Putamen (tissue), 1 donor: ENCODE results near the gene VMA21.

Source experiments
- DNase-seq: peaks from one replicate; pipeline ENCODE4 v3.0.0-alpha.2; 2016; ENCODE audit warnings: low spot score

VMA21 gene, protein sequence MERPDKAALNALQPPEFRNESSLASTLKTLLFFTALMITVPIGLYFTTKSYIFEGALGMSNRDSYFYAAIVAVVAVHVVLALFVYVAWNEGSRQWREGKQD

DNA sequence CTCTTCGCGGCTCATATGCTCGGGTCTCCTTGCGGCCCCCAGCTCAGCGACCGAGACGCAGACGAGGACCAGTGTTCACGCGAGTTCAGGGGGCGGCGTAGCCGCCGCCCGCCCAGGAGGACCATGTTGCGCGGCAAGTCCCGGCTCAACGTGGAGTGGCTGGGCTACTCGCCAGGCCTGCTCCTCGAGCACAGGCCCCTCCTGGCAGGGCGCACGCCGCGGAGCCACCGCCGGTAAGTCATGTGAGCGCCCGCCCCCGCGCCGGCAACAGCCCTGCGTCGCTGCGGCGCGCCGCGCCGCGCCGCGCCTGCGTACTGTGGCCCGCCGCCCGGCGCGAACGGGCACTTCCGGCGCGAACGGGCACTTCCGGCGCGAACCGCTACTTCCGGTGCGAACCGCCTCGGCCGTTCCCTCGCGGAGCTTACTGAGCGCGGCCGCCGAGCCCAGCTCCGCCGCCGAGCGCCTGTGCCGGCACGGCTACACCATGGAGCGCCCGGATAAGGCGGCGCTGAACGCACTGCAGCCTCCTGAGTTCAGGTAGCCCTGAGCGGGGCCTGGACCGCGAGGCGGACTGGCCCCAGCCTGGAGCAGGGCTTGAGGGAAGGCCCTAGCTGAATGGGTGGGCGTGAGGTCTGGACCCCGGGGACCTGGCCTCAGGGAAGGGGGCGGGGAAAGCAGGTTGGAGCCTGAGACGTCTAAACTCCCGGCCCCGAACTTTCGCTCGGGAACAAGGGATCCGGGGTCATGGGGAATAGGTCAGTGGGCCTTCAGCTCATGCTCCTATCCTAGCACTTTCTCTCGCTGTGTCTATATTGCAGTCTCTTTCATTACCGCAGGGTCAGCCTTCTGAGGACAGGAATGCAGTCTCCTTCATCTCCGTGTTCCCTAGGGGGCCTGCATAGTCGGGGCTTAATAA is at the start of gene VMA21:
TSS of gene VMA21 (plus strand) at position 382 of the 916 bp plus-strand sequence. CDS start at position 485, 103 bp downstream.
- peak; percentile 76 for DNase-seq

DNA sequence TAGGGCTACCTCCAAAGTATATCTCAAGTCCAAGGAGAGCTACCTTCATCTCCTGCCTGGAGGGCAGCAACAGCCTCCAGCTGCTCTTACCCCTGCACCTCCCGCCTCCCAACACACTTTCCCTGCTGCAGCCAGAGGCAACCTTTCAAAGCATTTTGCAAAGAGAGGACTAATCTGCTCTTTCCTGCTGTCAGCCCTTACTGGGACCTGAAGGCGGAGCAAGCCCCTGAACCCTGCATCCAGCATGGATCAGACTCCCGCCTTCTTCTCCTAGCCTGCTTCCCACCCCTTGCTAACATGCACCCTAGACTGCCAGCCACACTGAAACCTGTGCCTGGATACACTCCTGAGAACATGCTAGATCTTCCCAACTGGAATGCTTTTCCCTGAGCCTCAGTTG is 37.7 kb upstream of the VMA21 start:
- DNase-seq, result no peak

DNA sequence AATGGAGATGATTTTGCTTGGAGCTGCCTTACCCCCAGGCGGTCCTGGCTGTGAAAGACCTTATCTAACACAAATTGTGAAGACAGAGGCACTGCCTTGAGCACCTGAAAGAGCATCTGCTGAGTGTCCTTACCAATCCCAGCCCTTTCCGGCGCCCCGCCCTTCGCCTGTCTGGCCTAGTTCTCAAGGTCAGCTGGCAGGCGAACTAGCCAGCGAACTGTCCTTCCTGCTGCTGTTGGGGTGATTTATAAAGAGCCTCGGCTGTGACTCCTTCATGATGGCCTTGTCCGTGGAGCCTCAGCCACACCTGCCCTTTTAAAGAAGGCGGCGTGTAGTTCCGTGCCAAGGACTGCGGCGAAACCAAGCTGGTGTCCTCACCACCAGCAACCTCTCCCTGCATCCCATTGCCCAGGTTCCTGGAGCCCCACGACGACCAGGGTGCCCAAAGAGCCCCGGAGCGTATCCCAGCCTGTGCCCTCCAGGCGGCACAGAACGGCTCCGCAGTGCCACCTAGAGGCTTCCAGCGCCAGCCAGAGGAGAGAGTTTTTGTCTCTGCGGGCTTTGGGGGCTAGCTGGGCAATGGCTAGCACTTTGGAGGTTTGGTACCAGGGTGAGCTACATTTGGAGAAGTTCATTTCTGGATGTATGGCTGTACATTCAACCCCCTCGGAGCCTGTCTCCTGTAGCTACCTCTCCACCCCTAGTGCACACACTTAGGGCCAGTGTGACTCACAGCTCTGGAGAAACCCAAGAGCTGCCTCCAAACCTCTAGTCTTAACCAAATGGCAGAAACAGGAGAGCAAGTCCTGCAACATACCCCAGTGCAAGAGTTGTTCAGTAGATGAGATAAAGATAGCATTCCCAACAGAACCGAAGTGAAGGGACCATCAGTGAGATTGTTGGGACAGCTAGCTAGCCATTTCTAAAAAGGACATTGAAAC is 36.8 kb upstream of the VMA21 start:
- peak; percentile 2 for DNase-seq

DNA sequence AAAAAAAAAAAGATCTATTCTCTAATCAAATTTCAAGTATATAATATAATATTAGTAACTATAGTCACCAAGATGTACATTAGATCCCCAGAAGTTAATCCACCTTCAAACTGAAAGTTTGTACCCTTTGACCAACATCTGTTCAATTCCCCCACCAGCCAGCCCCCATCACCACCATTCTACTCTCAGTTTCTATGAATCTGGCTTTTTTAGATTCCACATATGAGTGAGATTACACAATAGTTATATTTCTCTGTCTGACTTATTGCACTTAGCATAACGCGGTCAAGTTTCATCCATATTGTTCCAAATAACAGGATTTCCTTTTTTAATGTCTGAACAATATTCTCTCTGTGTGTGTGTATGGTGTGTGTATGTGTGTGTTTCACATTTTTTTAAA is 33.7 kb upstream of the VMA21 start:
- no peak for DNase-seq

DNA sequence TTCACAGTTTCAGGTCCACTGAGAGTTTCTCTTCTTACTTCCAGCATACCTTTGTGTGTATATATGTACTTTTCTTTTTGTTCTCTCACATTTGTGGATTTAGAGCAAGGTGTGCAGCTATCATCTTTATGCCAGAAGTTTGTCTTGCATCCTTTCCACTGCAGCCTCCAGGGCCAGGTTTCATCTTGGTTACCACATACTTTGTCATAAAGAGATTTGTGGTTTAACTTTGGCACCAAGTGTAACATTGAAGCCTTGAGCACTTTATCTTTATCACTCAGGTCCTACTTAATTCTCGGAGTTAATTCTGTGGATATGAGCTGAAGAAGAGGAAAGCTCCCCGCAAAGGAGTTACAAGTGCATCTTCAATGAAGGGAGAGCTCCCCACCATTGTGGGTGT is 31.4 kb upstream of the VMA21 start:
- DNase-seq, result no peak

DNA sequence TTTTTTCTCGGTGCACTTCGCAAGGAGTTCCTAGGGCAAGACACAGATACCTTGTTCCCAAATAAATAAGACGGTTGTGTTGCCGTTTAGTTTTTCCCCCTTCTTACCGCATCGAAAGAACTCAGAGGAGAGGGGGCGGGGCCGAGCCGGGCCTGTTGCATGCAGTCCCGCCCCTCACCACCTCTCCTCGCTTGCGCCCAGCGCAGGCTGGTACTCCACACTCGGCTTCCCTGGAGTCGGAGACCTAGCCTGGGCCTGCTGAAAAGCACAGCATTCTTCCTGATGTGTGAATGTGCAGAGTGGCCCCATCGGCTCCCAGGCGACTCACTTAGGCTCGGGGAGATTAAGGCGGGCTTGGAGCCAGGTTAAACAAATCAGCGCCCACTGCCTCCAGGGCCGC is 26.1 kb upstream of the VMA21 start:
- no peak for DNase-seq

DNA sequence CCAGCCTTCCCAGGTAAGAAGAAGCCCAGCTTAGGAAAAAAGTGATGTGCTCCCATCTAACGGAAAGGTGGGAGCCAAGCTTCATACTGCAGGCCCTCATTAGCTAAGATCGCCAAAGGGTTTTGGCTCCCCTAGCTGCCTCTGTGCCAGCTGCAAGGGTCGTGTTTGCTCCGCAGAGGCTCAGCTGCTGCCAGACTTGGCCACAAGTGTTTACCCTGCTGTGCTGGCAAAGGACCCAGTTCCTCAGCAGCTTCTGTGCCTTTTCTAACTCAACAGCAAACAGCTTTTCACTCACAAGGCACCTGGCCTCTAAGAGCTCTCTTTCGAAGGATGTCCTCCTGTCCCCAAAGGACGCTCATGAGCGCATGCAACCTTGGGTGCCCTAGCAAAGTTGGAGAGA is 12.2 kb upstream of the VMA21 start:
- DNase-seq, result no peak

DNA sequence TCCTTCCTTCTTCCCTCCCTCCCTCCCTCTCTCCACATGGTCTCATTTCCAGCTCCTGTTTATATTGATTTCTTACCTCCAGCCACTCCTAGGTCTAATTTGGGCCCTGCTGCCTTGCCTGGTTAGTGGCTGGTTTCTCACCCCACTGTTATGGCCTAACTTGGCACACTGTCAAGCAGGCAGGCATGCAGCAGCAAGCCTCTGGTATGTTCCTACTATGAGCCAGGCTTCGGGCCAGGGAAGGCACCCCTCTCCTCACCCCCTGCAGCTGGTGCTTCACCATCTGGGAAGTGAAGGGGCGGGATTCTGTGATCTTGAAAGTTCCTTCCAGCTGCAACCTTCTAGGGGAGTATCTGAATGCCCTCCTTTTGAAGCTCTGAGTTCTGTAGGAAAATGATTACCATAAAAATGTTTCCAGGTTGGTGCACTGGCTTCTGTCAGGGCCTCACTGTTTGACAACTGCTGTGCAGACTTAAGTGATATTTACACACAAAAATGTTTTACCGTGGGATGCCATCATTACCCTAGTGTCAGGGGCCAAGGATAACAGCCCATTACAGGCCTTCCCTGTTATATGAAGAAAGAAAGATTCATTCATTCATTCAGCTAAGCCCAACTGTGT is 10.1 kb upstream of the VMA21 start:
- no peak for DNase-seq

DNA sequence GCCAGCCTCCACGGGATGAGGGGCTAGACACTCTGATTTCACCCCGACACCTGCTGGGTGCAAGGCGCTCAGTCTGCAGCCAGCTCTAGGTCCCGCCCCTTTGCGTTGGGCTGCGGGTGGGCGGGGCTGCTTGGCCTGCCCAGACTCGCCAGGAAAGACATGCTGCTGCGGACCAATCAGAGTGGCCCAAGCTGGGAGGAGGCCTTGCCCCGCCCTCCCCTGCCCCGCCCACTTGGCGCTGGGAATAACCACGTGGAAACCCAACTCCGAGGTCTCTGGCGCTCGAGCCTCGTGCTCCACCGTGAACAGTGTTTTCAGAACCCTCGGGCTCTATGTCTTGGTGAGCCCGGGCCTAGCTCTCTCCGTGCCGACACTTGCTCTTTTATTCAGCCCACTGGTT is 5.3 kb upstream of the VMA21 start:
- no peak for DNase-seq

DNA sequence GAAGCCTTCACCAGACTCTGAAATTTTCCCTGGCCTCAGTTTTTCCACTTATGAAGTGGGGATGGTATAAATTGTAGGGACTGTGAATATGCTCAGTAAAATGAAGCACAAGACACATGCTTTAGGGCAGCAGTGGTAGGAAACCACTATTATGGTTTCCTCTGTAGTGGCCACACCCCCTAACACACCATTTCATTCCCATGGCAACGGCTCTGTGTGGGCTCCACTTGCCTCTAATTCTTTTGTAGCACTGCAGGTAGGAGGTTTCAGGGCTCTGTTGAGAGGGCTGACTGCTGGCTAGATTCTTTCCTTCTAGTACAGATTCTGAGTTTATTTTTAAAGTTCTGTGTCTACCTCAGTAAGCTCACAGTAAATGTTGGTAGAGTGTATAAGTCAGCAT is 3.5 kb upstream of the VMA21 start:
- DNase-seq, result peak; percentile 51

DNA sequence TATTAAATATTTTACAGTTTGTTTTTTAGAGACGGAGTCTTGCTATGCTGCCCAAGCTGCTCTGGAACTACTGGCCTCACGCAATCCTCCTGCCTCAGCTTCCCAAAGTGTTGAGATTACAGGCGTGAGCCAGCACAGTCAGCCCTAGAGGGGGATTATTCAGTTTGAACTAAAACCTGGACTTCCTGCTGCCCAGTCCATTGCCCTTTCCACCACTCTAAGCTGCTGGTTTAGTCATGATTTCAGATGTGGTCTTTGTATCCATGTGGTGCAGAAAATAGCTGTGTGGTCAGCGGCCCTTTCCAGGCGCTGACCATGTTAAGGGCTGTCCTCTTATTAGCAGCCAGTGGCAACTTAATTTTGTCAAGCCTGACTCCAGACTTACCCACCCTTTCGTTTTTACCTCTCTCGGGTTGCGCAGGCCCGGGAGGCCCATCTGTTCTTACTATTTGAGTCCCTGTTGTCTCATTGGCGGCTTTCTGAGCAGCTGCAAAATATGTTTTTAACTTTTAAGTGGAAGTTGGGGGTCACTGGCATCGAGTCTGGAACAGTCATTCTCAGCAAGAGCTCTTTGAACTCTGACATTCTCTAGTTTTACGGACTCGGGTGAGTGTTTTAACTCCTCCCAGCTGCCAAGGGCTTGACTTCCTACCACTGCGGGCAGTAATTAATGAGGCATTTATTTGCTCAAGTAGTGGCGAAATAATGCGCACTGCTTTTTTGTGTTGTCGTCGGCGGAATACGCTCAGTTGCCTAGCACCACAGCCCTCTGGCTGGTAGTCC is 773 bp upstream of the VMA21 start:
- DNase-seq, result no peak

DNA sequence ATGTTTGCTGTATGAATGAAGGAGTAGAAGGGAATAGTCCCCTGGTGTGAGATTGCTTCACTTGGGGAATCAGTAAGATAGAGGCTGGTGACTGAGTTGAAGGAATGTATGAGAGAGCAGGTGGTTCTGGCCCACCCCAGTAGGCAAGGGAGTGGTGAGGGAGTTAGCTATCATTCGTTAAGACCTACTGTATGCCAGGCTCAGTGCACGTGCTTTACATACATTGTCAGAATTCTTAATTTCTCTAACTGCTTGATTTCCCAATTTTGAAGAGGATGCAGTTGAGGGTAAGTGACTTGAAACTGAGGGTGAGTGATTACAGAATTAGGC is 700 bp downstream of the VMA21 start:
- DNase-seq, result no peak

DNA sequence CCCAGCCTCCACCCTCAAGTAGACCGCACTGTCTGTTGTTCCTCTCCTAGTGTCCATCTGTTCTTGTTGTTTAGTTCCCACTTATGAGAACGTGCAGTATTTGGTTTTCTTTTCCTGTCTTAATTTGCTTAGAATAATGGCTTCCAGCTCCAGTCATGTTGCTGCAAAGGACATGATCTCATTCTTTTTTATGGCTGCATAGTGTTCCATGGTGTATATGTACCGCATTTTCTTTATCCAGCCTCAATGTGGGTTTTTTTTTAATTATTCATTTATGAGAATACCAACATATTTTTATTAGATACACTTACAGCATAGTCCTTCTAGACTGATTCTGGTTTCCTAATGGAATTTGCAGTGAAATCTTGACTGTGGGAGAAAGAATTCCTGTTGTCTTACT is 1.3 kb downstream of the VMA21 start:
- DNase-seq, result no peak

DNA sequence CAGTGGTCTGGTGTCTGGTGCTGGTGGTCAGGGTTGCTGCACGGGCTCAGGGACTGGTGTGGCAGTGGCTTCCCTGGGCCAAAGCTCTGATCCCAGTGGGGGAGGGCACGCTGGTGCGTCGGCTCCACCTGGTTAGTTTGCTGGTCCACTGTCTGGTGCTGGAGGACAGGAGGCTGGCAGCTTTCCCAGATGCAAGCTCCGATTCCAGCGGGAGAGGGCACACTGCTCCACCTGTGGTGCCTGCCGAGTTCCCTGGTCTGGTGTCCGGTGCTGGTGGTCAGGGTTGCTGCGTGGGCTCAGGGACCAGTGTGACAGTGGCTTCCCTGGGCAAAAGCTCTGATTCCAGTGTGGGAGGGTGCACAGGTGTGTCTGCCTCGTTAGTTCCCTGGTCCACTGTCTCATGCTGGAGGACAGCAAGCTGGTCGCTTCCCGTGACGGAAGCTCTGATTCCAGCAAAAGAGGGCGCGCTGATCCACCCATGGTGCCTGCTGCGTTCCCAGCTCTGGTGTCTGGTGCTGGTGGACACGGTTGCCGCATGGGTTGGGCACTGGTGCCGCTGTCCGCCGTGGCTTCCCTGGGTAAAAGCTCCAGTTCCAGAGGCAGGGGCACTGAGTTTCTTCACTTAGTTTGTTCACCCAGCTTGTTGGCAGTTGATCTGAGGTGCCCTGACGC is 5.8 kb downstream of the VMA21 start:
- no peak for DNase-seq

DNA sequence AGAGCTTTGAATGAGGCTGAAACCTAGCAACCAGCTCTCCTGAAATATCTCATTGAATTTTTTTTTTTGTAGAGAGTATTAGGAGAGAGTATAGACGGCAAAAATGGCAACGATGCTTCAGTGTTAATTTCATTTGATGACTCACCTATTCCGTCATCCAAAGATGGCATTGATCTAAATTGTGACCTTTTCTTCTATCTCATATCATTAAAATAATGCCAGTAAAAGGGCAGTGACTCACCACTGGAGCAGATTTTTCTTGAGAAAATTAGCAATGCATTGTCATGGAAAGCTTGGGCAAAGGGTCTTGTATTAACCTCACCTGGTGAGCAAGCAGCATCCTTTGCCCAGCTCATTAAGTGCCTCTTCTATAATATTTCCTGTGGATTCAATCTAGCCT is 19.6 kb downstream of the VMA21 start:
- DNase-seq, result no peak

DNA sequence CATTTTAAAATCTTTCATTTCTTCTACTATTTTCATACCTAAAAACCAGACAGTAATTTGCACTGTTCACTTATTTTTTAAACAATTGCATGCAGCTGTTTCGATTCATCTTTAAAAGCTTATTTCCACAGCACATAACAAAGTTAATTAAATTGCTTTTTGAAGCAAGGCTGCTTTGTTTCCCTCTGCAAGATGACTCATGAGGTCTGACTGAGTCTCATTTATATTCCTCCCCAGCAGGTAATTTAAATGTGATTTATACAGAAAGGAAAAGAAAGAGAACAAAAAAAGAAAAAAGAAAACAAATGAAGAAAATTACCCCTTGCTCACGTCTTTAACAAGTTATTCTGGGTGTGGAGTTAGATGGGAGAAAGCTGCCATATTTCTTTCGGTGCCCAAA is 22.8 kb downstream of the VMA21 start:
- DNase-seq, result no peak

DNA sequence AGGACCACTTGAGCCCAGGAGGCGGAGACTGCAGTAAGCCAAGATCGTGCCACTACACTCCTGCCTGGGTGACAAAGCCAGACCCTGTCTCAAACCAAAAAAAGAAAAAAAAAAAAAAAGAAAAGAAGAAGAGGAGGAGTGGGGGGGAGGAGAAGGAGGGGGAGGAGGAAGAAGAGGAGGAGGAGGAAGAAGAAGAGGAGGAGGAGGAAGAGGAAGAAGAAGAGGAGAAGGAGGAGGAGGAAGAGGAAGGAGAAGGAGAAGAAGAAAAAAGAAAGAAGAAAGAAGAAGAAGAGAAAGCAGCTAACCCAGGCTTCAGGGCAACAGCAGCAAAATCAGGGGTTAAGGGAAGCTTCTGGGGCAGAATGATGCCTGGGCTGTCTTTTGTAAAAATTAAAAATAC is 27.5 kb downstream of the VMA21 start:
- DNase-seq, result no peak

DNA sequence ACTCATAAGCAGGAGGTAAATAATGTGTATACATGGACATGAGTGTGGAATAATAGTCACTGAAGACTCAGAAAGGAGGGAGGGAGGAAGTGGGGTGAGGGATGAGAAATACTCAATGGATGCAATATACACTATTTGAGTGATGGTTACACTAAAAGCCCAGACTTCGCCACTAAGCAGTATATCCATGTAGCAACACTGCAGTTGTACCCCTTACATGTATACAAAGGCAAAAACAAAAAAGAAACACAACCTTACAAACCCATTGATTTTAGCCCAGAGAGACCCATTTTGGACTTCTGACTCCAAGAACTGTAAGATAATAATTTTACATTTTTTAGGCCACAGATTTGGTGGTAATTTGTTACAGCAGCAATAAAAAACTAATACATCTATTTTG is 51.5 kb downstream of the VMA21 start:
- no peak for DNase-seq

DNA sequence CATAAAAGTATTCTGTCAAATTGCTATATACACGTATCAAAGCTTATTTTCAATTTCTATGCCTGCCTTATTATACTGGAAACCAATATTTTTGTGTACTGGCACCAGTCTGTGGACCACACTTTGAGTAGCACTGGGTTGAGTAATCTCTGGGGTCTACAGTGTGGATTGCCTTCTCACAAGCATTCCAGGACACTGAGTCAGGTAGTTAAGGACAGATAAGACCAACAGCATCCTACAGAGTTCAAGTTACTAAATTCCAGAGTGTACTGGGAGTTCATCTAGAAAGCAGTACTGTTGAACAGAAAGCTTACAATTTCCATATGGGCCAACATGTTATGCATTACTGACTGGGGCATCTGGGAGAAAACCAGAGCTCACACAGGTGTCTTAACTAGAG is 61.8 kb downstream of the VMA21 start:
- no peak for DNase-seq
